HG02571 (cell line): Measurements from ENCODE around the gene ARL4C.
A peak's percentile ranks its signal among the peaks of the same experiment; 100 is the strongest.

Experiments used
- ATAC-seq: cut with Tn5 transposase; IDR thresholded peaks from one replicate; pipeline ENCODE4 v1.9.1; 2021; ENCODE audit warnings: mild to moderate bottlenecking, moderate library complexity; ENCODE audit not compliant: unreplicated experiment

ARL4C gene, protein sequence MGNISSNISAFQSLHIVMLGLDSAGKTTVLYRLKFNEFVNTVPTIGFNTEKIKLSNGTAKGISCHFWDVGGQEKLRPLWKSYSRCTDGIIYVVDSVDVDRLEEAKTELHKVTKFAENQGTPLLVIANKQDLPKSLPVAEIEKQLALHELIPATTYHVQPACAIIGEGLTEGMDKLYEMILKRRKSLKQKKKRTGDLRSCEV

DNA sequence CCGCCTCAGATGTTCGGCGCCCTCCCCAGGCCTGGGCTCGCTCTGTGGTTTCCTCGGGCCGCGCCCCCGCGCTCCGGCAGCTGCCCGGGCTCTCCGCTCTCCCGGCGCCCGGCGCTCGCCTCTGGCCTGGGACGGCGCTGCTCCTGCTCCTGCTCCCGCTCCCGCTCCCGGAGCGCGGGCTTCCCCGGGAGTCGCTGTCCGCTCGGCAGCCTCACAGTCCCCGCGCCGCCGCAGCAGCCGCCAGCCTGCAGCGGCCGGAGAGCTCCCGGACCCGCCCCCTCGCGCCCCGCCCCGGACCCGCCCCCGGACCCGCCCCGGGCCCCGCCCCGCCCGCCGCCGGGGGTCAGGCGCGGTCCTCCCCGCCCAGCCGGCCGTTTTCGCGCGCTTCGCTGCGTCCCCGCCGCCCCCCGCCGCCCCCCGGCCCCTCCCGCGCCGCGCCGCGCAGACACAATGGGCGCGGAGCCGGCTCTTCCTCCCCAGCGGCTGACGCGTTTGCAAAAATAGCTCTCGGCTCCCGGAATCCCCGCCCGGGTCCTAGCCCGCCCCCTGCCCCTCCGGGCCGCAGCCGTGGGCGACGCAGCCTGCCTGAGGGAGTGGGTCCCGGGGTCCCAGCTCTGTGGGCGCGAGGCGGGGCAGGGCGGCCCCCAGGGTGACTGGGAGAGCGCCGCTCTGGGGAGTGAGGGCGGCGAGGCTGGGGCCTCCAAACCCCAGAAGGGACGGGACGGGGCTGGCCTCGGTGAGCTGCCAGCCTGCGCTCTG lies at the start of gene ARL4C:
ARL4C (minus strand) TSS at position 247 of the 759 bp plus-strand sequence. CDS start 495 bp downstream, outside the sequence.
- ATAC-seq, result peak; percentile 46

DNA sequence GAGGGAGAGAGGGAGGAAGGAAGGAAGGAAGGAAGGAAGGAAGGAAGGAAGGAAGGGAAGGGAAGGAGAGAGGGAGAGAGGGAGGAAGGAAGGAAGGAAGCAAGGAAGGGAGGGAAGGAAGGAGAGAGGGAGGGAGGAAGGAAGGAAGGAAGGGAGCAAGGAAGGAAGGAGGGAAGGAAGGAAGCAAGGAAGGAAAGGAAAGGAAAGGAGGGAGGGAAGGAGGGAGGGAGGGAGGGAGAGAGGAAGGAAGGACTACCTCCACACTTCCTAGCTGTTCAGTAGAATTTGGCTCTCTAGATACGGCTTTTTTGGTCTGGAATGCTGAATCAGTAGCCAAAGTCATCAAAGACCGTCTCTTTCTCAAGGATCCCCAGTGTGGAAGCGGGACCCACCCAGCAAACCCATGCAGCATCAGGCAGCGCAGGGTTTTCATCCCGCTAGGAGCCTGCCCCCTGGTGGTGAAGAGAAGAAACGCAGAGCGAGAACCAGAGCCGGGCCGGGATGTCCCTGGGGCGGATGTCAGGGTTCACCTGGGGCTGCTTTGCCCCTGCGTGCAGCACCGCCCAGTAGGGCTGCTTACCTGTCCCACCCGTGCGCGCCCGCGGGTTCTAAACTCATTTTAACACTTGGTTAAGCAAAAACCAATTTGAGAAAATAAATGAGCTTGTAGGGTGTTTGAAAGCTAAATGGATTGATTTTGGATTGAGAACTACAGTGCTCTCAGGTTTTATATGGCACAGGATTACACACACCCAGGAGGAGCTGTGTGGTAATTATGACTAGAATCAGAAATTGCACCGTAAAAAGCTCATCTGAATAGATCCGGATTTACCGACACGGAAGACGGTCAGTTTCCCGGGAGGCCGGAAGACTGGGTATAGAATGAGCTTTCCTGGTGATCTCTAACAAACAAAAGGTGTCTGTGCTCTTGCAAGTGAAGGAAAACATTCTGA lies 48.1 kb upstream of the ARL4C start:
- ATAC-seq, result no peak

DNA sequence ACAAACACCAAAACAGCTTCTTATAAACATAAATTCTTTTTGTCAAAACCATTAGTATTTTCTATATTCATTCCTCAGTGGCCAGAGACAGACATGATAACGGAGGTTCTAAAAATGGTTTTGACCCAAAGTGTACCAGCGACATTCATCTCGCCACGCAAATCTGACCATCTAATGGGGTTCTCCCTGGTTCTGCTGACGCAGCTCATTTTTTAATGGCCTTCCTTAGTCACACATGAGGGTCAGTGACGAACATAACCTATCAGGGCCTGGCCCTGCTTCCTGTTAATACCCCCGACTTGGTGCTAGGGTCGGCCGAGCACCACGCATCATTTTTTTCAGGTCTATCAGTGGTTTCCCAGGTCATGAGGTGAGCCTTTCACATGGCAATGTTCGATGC lies 45.9 kb upstream of the ARL4C start:
- ATAC-seq, result no peak

DNA sequence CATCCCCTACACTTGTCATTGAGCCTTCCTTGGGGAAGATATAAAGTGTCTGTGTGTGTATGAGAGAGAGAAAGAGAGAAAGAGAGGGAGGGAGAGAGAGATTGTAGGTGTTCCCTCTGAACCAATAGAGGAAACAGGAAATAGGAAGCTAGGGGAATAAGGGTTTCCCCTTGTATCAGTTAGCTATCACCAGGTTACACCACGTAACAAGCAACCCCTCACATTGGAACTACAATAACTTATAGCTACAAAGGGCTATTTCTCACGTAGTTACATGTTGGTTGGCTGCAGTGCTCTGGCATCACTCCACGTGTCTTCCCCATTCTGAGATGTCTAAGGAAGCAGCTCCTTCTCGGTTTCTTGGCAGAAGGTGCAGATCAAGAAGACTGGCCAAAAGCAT lies 41.0 kb upstream of the ARL4C start:
- no peak for ATAC-seq

DNA sequence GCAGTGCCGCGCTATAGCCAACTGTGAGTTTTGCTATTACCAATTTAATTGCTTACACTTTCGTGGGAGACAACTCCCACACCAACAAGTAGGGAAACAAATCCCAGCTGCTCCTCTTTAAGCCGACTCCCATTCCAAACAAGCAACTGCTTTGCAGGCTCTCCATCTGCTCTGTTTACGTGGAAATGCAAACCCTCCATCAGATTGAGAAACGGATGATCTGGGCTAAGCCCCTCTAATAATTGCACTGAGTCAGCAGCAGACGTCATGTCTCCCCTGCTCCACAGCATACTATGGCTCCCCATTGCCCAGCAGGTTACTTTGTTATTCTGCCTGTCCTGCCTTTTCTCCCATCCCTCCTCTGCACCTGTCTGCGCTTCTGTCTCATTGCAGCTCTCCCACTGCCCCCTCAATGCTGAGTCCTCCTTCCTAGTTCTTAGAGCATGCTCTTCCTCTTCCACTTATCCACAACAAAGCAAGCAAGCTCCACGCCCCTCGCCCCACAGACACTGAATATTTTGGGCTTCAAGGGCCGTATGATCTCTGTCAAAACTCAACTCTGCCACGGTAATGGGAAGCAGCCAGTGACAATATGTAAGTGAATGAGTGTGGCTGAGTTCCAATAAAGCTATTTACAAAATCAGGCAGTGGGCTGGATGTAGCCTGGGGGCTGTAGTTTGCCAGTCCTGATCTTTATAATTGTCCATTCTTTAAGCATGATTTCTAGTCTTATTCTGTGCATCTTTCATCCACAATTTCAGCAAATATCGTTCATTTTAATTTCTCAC lies 39.5 kb upstream of the ARL4C start:
- no peak for ATAC-seq

DNA sequence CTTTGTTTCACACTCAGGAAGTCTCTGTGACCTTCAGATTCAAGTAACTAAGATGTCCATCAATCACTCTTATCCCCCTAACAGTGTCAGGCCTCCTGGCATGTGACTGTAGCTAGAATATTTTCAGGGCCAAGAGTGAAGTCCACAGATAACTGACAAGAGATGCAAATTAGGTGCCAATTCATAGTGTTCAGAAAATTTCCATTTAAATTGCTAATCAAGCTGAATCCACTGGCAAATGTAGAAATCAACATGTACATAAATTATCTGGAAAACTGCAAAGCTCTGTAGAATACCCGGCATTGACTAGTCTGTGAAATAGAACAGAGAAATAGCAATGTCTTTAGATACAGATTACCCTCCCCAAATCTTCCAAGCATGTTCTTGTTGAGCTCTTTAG lies 38.6 kb upstream of the ARL4C start:
- no peak for ATAC-seq

DNA sequence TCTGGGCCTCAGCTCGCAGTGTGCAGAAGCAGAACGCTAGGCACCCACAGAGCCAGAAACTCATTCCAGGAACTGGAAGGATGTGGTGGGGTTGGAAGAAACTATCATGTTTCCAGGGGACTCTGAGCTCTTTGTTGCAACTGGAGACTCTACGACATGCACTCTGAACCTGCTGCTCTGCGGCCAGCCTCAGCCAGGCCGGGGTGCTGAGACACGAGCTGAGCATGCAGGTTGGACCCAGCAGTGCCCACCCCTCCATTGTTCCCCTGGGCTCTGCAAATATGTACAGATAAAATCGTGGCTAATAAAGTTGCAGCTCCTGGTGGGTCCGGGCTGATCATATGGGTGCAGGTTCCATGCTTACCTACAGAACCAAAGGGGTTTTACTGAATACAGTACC lies 37.6 kb upstream of the ARL4C start:
- no peak for ATAC-seq

DNA sequence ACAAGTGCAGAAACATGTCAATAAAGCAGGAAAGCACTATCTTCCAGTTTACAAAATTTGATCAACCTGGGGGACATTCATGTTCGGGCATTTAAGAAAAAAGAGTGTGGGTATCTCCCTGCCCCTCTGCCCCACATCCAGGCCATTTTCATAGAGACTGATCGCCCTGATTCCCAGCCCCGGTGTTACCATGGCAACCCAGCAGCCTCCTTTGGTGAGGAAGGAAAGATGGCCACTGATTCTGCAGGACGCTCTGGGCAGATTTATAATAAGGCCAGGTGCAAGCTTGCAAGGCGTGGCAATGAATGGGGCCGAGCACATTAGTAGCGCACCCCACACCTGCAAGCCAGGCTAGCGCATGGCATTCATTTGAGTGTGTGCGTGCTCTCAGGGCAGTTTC lies 36.7 kb upstream of the ARL4C start:
- no peak for ATAC-seq

DNA sequence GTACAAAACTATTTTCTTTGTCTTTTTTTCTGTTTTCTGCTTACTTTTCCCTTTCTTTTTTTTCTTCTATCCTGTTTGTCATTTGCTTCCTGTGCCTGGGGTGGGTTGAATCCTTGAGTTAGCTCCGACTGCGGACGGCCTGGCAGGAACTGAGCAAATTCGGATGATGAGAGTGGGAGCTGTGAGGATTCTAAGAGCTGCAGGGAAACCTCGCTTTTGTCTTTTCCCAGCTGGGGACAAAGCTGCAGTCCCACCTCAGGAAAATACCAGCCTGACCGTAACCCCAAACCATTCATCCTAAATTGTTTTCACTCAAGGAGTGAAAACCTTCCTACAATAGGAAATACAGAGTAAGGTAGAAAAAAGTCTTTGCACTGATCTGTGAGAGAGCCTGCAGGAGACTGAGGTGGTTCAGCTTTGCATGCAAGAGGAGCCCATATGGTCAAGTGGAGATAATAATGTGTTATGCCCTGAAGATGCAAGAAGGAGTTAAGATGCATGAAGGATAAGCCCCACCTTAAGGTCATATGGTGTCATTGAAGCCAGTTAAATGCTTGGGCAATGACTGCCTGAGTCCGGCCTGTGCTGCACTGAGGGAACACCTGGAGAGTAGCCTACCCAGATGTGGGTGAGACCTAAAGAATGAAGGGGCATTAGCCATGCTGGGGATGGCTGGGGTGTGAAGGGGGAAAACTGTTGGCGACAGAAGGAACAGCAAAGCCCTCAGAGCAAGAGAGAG lies 31.7 kb upstream of the ARL4C start:
- no peak for ATAC-seq

DNA sequence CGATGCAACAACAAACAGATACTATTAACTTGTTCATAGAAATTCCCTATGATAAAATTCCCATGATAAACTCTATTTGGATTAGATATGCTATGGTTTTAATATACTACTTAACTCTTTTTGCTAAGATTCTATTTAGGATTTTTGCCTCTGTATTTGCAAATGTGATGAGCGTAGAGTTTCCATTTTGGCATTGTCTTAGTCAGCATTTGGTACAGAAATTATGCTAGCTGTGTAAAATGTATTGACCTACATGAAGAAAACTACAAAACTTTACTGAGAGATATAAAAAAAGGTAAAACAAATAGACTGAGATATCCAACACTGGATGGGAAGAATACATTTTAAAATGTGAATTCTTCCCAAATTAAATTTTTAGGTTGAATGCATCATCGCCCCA lies 29.8 kb upstream of the ARL4C start:
- ATAC-seq, result no peak

DNA sequence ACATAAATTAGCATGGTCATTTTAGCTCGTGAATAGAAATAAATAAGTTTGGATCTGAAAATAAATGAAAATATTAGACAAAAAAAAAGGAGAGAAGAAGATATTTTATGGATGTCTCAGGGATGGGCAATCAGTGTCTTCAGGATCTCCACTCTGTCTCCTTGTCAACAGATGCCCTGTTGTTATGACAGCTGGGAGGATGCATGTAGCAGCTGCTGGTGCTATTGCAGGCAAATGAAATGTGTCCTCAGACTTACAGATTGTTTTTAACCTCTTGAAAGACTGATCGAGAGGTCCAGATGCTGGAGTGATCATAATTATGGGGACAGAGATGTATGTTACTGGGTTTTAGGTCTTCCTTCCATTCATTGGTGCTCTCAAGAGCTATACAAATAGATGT lies 24.7 kb upstream of the ARL4C start:
- ATAC-seq, result no peak

DNA sequence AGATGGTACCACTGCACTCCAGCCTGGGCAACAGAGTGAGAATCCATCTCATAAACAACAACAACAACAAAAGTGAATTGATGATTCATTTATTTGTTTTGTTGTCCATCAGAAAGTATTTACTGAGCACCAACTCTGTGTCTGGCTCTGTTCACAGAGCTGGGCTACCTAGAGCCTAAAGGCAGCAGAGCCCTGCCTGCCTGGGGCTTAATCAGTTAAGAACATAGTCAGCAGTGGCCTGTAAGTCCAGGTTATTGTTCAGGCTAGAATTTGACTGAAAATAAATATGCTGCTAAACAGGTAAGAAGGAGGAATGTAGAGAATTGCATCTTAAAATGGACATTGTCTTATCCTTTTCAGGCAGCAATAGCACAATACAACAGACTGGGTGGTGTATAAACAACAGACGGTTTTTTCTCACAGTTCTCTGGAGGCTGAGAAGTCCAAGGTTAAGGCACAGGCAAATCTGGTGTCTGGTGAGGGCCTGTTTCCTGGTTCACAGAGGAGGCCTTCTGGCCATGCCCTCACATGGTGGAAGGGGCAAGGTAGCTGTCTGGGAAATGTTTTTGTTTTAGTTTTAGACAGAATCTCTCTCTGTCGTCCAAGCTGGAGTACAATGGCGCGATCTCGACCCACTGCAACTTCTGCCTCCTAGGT lies 22.2 kb upstream of the ARL4C start:
- no peak for ATAC-seq

DNA sequence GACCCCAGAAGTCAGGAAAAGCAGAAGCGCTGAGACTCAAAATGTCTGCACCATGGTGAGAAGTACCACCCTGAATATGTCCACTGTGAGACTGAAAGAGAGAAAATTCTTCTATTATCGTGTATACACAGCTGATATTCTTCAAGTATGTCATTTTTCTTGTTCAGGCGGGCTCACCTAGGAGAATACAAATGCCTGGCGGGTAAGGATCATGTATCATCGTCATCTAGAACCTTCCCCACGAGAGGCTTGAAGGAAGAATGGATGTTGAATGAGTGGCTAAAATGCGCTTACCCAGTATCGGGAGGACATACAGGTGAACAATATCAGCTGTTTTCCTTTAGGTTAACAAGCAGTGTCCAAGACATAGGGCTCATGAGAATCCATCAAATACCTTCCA lies 21.1 kb upstream of the ARL4C start:
- ATAC-seq, result no peak

DNA sequence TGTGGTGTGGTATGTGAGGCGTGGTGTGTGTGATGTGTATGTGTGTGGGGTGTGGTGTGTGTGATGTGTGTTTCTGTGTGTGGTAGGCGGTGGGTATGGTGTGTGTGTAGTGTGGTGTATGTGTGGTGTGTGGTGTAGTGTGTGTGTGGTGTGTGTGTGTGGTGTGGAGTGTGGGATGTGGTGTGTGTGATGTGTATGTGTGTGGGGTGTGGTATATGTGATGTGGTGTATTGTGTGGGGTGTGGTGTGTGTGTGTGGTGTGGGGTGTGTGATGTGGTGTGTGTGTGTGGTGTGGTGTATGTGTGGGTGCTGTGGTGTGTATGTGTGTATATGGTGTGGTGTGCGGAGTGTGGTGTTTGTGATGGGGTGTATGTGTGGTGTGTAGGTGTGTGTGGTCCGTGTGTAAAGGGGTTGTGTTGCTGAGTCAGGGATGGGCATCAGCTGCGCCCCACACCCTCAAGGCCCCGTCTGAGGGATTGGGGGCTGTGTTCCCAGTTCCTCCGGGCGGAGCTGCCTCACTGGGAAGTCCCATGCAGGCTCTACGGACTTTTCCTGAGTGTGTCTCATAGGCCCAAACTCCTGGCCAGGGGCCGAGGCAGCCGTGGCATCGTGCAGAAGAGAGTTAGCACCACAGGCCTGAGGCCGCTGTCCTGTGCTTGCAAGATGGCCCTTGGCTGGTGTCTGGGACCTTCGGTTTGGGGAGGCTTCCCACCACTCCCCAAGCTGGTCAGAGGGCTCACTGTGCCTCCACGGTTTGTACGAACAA lies 18.2 kb upstream of the ARL4C start:
- ATAC-seq, result no peak

DNA sequence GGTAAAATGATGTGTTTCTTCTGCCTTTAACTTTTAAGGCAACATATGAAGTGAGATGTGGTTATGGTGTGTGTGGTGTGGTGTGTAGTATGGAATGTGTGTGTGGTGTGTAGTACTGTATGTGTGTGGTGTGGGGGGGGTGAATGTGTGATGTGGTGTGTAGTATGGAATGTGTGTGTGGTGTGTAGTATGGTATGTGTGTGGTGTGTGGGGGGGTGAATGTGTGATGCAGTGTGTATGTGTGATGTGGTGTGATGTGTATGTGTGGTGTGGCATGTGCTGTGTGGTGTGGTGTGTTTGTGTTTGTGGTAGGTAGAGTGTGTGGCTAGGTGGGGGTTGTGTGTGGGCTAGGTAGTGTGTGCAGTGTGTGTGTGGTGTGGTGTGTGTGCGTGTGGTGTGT lies 17.2 kb upstream of the ARL4C start:
- no peak for ATAC-seq

DNA sequence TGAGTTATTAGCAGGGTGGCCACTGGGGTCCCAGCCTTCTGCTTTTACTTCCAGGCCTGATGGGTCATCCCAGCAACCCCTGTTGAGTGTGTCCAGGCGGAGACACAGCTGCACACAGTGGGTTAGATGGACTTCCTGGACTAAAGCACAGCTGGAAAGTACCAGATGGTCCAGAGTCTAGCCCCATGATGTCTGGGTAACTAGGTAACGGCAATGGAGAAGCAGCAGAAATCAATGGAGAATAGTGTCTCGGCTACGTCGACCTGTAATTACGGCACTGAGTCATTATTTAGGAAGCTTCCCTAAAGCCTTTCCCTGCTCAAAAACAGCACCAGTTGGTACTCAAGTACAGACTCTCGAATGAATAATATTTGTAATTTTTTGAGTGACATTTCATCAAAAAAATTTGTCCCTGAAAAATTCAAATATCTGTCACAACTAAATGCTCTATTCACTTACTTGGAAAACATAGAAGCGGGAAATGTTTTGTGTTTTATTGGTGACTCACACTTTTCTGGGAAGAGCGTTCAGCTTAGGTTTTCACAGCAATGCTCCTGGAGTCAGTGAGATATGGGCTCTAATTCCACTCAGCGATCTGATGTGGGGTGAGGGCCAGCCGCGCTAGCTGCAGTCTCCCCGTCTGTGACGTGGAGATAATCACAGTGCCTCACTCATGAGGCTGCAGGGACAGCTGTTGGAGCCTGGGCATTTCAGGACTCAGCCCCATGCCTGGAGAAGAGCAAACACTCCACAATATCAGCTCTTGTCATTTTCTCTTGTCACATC lies 16.2 kb upstream of the ARL4C start:
- ATAC-seq, result no peak

DNA sequence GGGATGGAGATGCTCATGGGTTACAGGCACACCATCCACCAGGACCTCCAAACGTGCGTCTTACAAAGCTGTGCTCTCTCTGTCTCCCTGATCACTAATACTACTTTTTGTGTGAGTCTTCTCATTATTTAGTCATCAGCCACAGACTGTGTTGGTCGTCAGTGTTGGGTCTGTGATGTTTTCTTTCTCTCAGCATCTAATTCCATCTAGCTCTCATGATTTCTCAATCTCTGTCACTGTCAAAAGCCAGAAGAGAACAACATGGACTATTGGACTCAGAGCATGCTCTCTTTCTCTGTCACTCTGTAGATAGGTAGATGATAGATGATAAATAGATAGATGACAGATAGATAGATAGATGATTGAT lies 6.0 kb upstream of the ARL4C start:
- ATAC-seq, result no peak

DNA sequence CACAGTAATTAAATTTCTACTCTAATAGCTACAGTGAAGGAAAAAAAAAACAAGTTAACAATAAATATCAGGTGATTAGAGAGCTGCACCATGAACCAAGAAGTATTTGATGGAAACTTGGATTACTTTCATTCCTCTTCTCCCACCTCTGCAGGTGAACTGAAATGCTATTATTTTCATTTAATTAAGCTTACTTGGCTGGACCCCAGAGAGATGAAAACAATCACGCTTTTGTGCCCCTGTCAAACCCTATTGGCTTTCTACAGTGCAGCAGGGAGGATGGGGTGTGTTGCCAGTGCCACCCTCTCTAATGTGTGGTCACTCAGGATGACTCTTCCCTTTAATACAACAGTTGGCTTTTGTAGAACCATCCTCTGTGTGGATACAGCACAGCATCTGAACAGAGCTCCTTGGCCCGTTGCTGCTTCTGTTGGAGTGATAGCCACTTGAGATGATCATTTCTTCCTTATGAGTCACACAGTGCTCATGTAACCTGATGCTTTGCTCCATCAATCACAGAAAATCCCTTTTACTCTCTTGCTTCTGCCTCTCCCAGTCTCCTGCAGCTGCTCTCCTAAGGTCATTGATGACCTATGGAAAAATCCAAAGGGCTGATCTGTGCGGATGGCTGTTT lies 5.5 kb upstream of the ARL4C start:
- no peak for ATAC-seq
